ENCODE measurements around the gene CAPN8. TPM values are rescaled to one million over a fixed set of nuclear protein-coding genes. Genes with fewer than 3 reads are reported as not detected.

CAPN8 gene
- total RNA-seq: not detected

- peaks cover 3% of the 10 kb centered on the region for H3K27me3 Mint-ChIP-seq
- no peaks in the 10 kb centered on the region for H3K36me3 Mint-ChIP-seq (ENCODE audit: low read depth)
- ATAC-seq (replicated peaks): no peak
- no peak within 1 kb of the TSS for H3K4me3 Mint-ChIP-seq
- H3K9me3 Mint-ChIP-seq: no peaks in the 10 kb centered on the region
- H3K27ac Mint-ChIP-seq: no peak within 1 kb of the TSS
- H3K4me1 Mint-ChIP-seq: no peaks in the 10 kb centered on the region
Measured at GRCh38 chr1:223665592-223666312, at the start of gene CAPN8. CAPN8 (minus strand) TSS chr1:223665701; CDS start chr1:223665646, 55 bp downstream.

- peaks cover 36% of the 10 kb centered on the region for H3K4me1 Mint-ChIP-seq
- H3K36me3 Mint-ChIP-seq (ENCODE audit: low read depth): peaks cover 26% of the 10 kb centered on the region
- no peaks in the 10 kb centered on the region for H3K9me3 Mint-ChIP-seq
- H3K27me3 Mint-ChIP-seq: no peaks in the 10 kb centered on the region
- no peak for ATAC-seq (replicated peaks)
- H3K27ac Mint-ChIP-seq: peak overlapping the region; percentile 81
- peak overlapping the region; percentile 69 for H3K4me3 Mint-ChIP-seq
Measured at GRCh38 chr1:223714849-223715603, 49.5 kb upstream of the CAPN8 start.

- Mint-ChIP-seq H3K27me3 (no peaks in the 10 kb centered on the region), H3K4me3 (peak overlapping the region; percentile 69), H3K27ac (peak overlapping the region; percentile 81), H3K36me3 (ENCODE audit: low read depth) (peaks cover 20% of the 10 kb centered on the region), H3K4me1 (peaks cover 36% of the 10 kb centered on the region), H3K9me3 (no peaks in the 10 kb centered on the region)
- ATAC-seq (replicated peaks): no peak
Measured at GRCh38 chr1:223714421-223714724, 48.9 kb upstream of the CAPN8 start.

- ATAC-seq (replicated peaks): peak; percentile 4
- H3K4me1 Mint-ChIP-seq: peaks cover 36% of the 10 kb centered on the region
- H3K4me3 Mint-ChIP-seq: peak overlapping the region; percentile 69
- peaks cover 14% of the 10 kb centered on the region for H3K36me3 Mint-ChIP-seq (ENCODE audit: low read depth)
- no peaks in the 10 kb centered on the region for H3K27me3 Mint-ChIP-seq
- H3K27ac Mint-ChIP-seq: peak overlapping the region; percentile 39
- no peaks in the 10 kb centered on the region for H3K9me3 Mint-ChIP-seq
Measured at GRCh38 chr1:223713546-223714420, 48.3 kb upstream of the CAPN8 start.

- peak; percentile 45 for ATAC-seq (replicated peaks)
- Mint-ChIP-seq H3K4me1 (peaks cover 37% of the 10 kb centered on the region), H3K27ac (peak overlapping the region; percentile 39), H3K9me3 (no peaks in the 10 kb centered on the region), H3K4me3 (peak overlapping the region; percentile 69), H3K36me3 (ENCODE audit: low read depth) (peaks cover 7% of the 10 kb centered on the region), H3K27me3 (no peaks in the 10 kb centered on the region)
Measured at GRCh38 chr1:223712850-223713474, 47.5 kb upstream of the CAPN8 start.

GRCh38 chr1:223712194-223712849 is 46.8 kb upstream of the CAPN8 start, which contains the start of gene CAPN2:
CAPN2 (plus strand) TSS chr1:223712539; CDS start chr1:223712641, 102 bp downstream.
- H3K9me3 Mint-ChIP-seq: no peaks in the 10 kb centered on the region
- peaks cover 6% of the 10 kb centered on the region for H3K36me3 Mint-ChIP-seq (ENCODE audit: low read depth)
- peak within 1 kb of the TSS; percentile 39 for H3K27ac Mint-ChIP-seq
- ATAC-seq (replicated peaks): peak; percentile 76
- H3K27me3 Mint-ChIP-seq: no peaks in the 10 kb centered on the region
- peak within 1 kb of the TSS; percentile 69 for H3K4me3 Mint-ChIP-seq
- peaks cover 42% of the 10 kb centered on the region for H3K4me1 Mint-ChIP-seq

GRCh38 chr1:223711747-223712193 is 46.3 kb upstream of the CAPN8 start:
- ATAC-seq (replicated peaks): no peak
- Mint-ChIP-seq H3K9me3 (no peaks in the 10 kb centered on the region), H3K4me3 (peak overlapping the region; percentile 65), H3K4me1 (peaks cover 39% of the 10 kb centered on the region), H3K27me3 (no peaks in the 10 kb centered on the region), H3K36me3 (ENCODE audit: low read depth) (peaks cover under 1% of the 10 kb centered on the region), H3K27ac (no peak overlapping the region)

GRCh38 chr1:223711173-223711572 is 45.7 kb upstream of the CAPN8 start:
- H3K27ac Mint-ChIP-seq: no peak overlapping the region
- no peaks in the 10 kb centered on the region for H3K9me3 Mint-ChIP-seq
- H3K36me3 Mint-ChIP-seq (ENCODE audit: low read depth): no peaks in the 10 kb centered on the region
- no peak for ATAC-seq (replicated peaks)
- no peaks in the 10 kb centered on the region for H3K27me3 Mint-ChIP-seq
- H3K4me3 Mint-ChIP-seq: no peak overlapping the region
- H3K4me1 Mint-ChIP-seq: peaks cover 33% of the 10 kb centered on the region

- H3K36me3 Mint-ChIP-seq (ENCODE audit: low read depth): no peaks in the 10 kb centered on the region
- peaks cover 27% of the 10 kb centered on the region for H3K4me1 Mint-ChIP-seq
- H3K27me3 Mint-ChIP-seq: no peaks in the 10 kb centered on the region
- H3K4me3 Mint-ChIP-seq: no peak overlapping the region
- no peak overlapping the region for H3K27ac Mint-ChIP-seq
- ATAC-seq (replicated peaks): no peak
- no peaks in the 10 kb centered on the region for H3K9me3 Mint-ChIP-seq
Measured at GRCh38 chr1:223710179-223711133, 45.0 kb upstream of the CAPN8 start.

GRCh38 chr1:223709598-223709997 is 44.1 kb upstream of the CAPN8 start:
- Mint-ChIP-seq H3K27ac (no peak overlapping the region), H3K27me3 (no peaks in the 10 kb centered on the region), H3K4me3 (no peak overlapping the region), H3K4me1 (peaks cover 18% of the 10 kb centered on the region), H3K36me3 (ENCODE audit: low read depth) (no peaks in the 10 kb centered on the region), H3K9me3 (no peaks in the 10 kb centered on the region)
- ATAC-seq (replicated peaks): no peak

- H3K27me3 Mint-ChIP-seq: no peaks in the 10 kb centered on the region
- no peaks in the 10 kb centered on the region for H3K36me3 Mint-ChIP-seq (ENCODE audit: low read depth)
- H3K4me1 Mint-ChIP-seq: peaks cover 12% of the 10 kb centered on the region
- no peak overlapping the region for H3K27ac Mint-ChIP-seq
- no peak for ATAC-seq (replicated peaks)
- H3K9me3 Mint-ChIP-seq: no peaks in the 10 kb centered on the region
- H3K4me3 Mint-ChIP-seq: no peak overlapping the region
Measured at GRCh38 chr1:223708651-223709268, 43.3 kb upstream of the CAPN8 start.

- Mint-ChIP-seq H3K27ac (peak overlapping the region; percentile 44), H3K4me1 (peaks cover 12% of the 10 kb centered on the region), H3K36me3 (ENCODE audit: low read depth) (no peaks in the 10 kb centered on the region), H3K27me3 (no peaks in the 10 kb centered on the region), H3K9me3 (no peaks in the 10 kb centered on the region), H3K4me3 (no peak overlapping the region)
- ATAC-seq (replicated peaks): no peak
Measured at GRCh38 chr1:223708001-223708359, 42.5 kb upstream of the CAPN8 start.
